Smooth muscle cell of the brain vasculature (primary cell): ENCODE data around the gene FAM228B.
"Not testable (repeated sequence)": the region's sequence is repeated elsewhere in the genome, so short reads cannot be mapped to it uniquely, and the experiment has no call there.

Experiments used
- DNase-seq: peaks from one replicate; pipeline ENCODE4 v3.0.0-alpha.2; 2012; ENCODE audit warnings: low read depth, low spot score

The FAM228B gene

GRCh38 chr2:24123195-24123921 lies at the start of gene FAM228B, which contains the start of gene PFN4:
Gene FAM228B, plus strand, starts transcription at chr2:24123469. Its CDS starts 893 bp downstream, at chr2:24124362.
Gene PFN4, minus strand, starts transcription at chr2:24123334. Its CDS starts 799 bp downstream, at chr2:24122535.
- no peak for DNase-seq

GRCh38 chr2:24073816-24074215 lies 49.5 kb upstream of the FAM228B start:
- no peak for DNase-seq

GRCh38 chr2:24075259-24075658 lies 48.0 kb upstream of the FAM228B start:
- DNase-seq, result no peak

GRCh38 chr2:24075915-24076848 lies 47.1 kb upstream of the FAM228B start, which contains the start of gene SF3B6:
Gene SF3B6, minus strand, starts transcription at chr2:24076326. Its CDS starts 97 bp downstream, at chr2:24076229.
- peak; percentile 98 for DNase-seq

GRCh38 chr2:24076849-24077534 lies 46.3 kb upstream of the FAM228B start:
- DNase-seq, result no peak

GRCh38 chr2:24077535-24077877 lies 45.8 kb upstream of the FAM228B start:
- DNase-seq, result no peak

GRCh38 chr2:24077879-24078278 lies 45.4 kb upstream of the FAM228B start:
- no peak for DNase-seq

- no peak for DNase-seq
These were observed 42.6 kb upstream of the FAM228B start for GRCh38 chr2:24080701-24081100.

GRCh38 chr2:24082787-24083566 lies 40.3 kb upstream of the FAM228B start:
- DNase-seq, result no peak

- DNase-seq, result peak; percentile 65
These were observed 39.5 kb upstream of the FAM228B start for GRCh38 chr2:24083567-24084385.

- peak; percentile 83 for DNase-seq
These were observed 38.7 kb upstream of the FAM228B start, which contains the start of gene TP53I3 for GRCh38 chr2:24084386-24085199. Gene TP53I3, minus strand, starts transcription at chr2:24084834. Its CDS starts 508 bp downstream, at chr2:24084326.

GRCh38 chr2:24085200-24085489 lies 38.1 kb upstream of the FAM228B start:
- DNase-seq, result no peak

- no peak for DNase-seq
These were observed 37.0 kb upstream of the FAM228B start for GRCh38 chr2:24086241-24086640.

GRCh38 chr2:24087032-24087431 lies 36.2 kb upstream of the FAM228B start:
- no peak for DNase-seq

- DNase-seq, result no peak
These were observed 34.4 kb upstream of the FAM228B start for GRCh38 chr2:24088821-24089359.

- not testable (repeated sequence) for DNase-seq
These were observed 30.0 kb upstream of the FAM228B start for GRCh38 chr2:24093270-24093669.

- not testable (repeated sequence) for DNase-seq
These were observed 28.0 kb upstream of the FAM228B start for GRCh38 chr2:24095171-24095677.

GRCh38 chr2:24100732-24101131 lies 22.5 kb upstream of the FAM228B start:
- not testable (repeated sequence) for DNase-seq

GRCh38 chr2:24101992-24102391 lies 21.3 kb upstream of the FAM228B start:
- DNase-seq, result no peak
